Measurements from ENCODE around the gene KRTAP10-3. TPM values are rescaled to one million over a fixed set of nuclear protein-coding genes. Genes with fewer than 3 reads are reported as not detected.

Gene KRTAP10-3
- polyA plus RNA-seq, 1 donor (not counting 4 experiments of a cell fraction or from before 2014, with no cell fraction given), result not detected

- H3K27ac ChIP-seq (ENCODE audit: control insufficient read depth, insufficient read depth, low read length), result no peak overlapping the region
- peaks cover 19% of the 10 kb centered on the region for H3K9me3 ChIP-seq (ENCODE audit: control insufficient read depth, low read depth, low read length)
- DNase-seq (ENCODE audit: low read depth, low spot score), result no peak
- no peaks in the 10 kb centered on the region for H3K36me3 ChIP-seq (ENCODE audit: control insufficient read depth in 2 of 2, extremely low read depth in 1 of 2, insufficient read depth in 2 of 2, low read length in 2 of 2)
- H3K27me3 ChIP-seq (ENCODE audit: control insufficient read depth, extremely low read depth, insufficient read depth, low read length), result no peaks in the 10 kb centered on the region
- dilution Hi-C loops (cut with MboI; ENCODE audit: extremely low pct_ligation_motif_present, low sequenced_read_pairs), result no loop called here
- FAIRE-seq, result no peak
- H3K4me1 ChIP-seq (ENCODE audit: control insufficient read depth, extremely low read depth, insufficient read depth, low read length), result no peaks in the 10 kb centered on the region
- H3K79me2 ChIP-seq (ENCODE audit: control insufficient read depth, insufficient read depth, low read length), result no peaks in the 10 kb centered on the region
- H4K20me1 ChIP-seq (ENCODE audit: control insufficient read depth, extremely low read depth, insufficient read depth, low read length), result no peaks in the 10 kb centered on the region
- H3K9me1 ChIP-seq (ENCODE audit: control insufficient read depth, extremely low read depth, insufficient read depth, low read length), result no peaks in the 10 kb centered on the region
- H3K4me3 ChIP-seq (ENCODE audit: control insufficient read depth in 2 of 3, extremely low read depth in 1 of 3, insufficient read depth in 2 of 3, low read depth in 1 of 3, low read length in 3 of 3), result no peak overlapping the region
- TF ChIP-seq, protein P1, sequence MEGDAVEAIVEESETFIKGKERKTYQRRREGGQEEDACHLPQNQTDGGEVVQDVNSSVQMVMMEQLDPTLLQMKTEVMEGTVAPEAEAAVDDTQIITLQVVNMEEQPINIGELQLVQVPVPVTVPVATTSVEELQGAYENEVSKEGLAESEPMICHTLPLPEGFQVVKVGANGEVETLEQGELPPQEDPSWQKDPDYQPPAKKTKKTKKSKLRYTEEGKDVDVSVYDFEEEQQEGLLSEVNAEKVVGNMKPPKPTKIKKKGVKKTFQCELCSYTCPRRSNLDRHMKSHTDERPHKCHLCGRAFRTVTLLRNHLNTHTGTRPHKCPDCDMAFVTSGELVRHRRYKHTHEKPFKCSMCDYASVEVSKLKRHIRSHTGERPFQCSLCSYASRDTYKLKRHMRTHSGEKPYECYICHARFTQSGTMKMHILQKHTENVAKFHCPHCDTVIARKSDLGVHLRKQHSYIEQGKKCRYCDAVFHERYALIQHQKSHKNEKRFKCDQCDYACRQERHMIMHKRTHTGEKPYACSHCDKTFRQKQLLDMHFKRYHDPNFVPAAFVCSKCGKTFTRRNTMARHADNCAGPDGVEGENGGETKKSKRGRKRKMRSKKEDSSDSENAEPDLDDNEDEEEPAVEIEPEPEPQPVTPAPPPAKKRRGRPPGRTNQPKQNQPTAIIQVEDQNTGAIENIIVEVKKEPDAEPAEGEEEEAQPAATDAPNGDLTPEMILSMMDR (optimal IDR thresholded peaks at IDR 0.05 in 1 of 3, IDR thresholded peaks at IDR 0.05 in 1 of 3, conservative IDR thresholded peaks at IDR 0.05 in 1 of 3; ENCODE audit: extremely low read depth in 1 of 3, insufficient read depth in 2 of 3, low read length in 3 of 3), result no peak
- TF ChIP-seq EZH2 (IDR thresholded peaks at IDR 0.05; ENCODE audit: low read length), result no peak
- no peak overlapping the region for H3K4me2 ChIP-seq (ENCODE audit: control insufficient read depth, extremely low read depth, insufficient read depth, low read depth, low read length)
- no peak overlapping the region for H3K9ac ChIP-seq (ENCODE audit: control insufficient read depth, extremely low read depth, insufficient read depth, low read length)
- no peak overlapping the region for H2AFZ ChIP-seq (ENCODE audit: control insufficient read depth, low read length)
Measured at GRCh38 chr21:44529011-44529421, 29.6 kb downstream of the KRTAP10-3 start.

GRCh38 chr21:44528634-44528995 lies 30.0 kb downstream of the KRTAP10-3 start:
- TF ChIP-seq EZH2 (IDR thresholded peaks at IDR 0.05; ENCODE audit: low read length), result no peak
- TF ChIP-seq, protein P1 (optimal IDR thresholded peaks at IDR 0.05 in 1 of 3, IDR thresholded peaks at IDR 0.05 in 1 of 3, conservative IDR thresholded peaks at IDR 0.05 in 1 of 3; ENCODE audit: extremely low read depth in 1 of 3, insufficient read depth in 2 of 3, low read length in 3 of 3), result no peak
- no peak for DNase-seq (ENCODE audit: low read depth, low spot score)
- Histone ChIP-seq H3K9ac (ENCODE audit: control insufficient read depth, extremely low read depth, insufficient read depth, low read length) (no peak overlapping the region), H2AFZ (ENCODE audit: control insufficient read depth, low read length) (no peak overlapping the region), H3K9me3 (ENCODE audit: control insufficient read depth, low read depth, low read length) (peaks cover 23% of the 10 kb centered on the region), H3K4me1 (ENCODE audit: control insufficient read depth, extremely low read depth, insufficient read depth, low read length) (no peaks in the 10 kb centered on the region), H3K4me3 (ENCODE audit: control insufficient read depth in 2 of 3, extremely low read depth in 1 of 3, insufficient read depth in 2 of 3, low read depth in 1 of 3, low read length in 3 of 3) (no peak overlapping the region), H3K79me2 (ENCODE audit: control insufficient read depth, insufficient read depth, low read length) (no peaks in the 10 kb centered on the region), H3K27me3 (ENCODE audit: control insufficient read depth, extremely low read depth, insufficient read depth, low read length) (no peaks in the 10 kb centered on the region), H3K36me3 (ENCODE audit: control insufficient read depth in 2 of 2, extremely low read depth in 1 of 2, insufficient read depth in 2 of 2, low read length in 2 of 2) (no peaks in the 10 kb centered on the region), H3K4me2 (ENCODE audit: control insufficient read depth, extremely low read depth, insufficient read depth, low read depth, low read length) (no peak overlapping the region), H3K9me1 (ENCODE audit: control insufficient read depth, extremely low read depth, insufficient read depth, low read length) (no peaks in the 10 kb centered on the region), H3K27ac (ENCODE audit: control insufficient read depth, insufficient read depth, low read length) (no peak overlapping the region), H4K20me1 (ENCODE audit: control insufficient read depth, extremely low read depth, insufficient read depth, low read length) (no peaks in the 10 kb centered on the region)
- dilution Hi-C loops (cut with MboI; ENCODE audit: extremely low pct_ligation_motif_present, low sequenced_read_pairs), result no loop called here
- FAIRE-seq, result no peak

Data from keratinocyte (primary cell).